Stimulated activated CD4-positive, alpha-beta T cell treated with anti-CD3 and anti-CD28 coated beads, Interleukin-4, amount 100 ng/mL, for 24 hours (primary cell): ENCODE measurements around the gene PCAT7.

Experiments used
- DNase-seq: peaks from one replicate; pipeline ENCODE4 v3.0.0-alpha.2; 2020

Gene PCAT7

GRCh38 chr9:94606646-94607422 is 52.0 kb downstream of the PCAT7 start:
- no peak for DNase-seq

- no peak for DNase-seq
Measured at GRCh38 chr9:94607423-94607691, 52.5 kb downstream of the PCAT7 start.

GRCh38 chr9:94610181-94610606 is 55.3 kb downstream of the PCAT7 start:
- DNase-seq, result no peak

GRCh38 chr9:94611638-94612068 is 56.8 kb downstream of the PCAT7 start:
- DNase-seq, result peak; percentile 65

- DNase-seq, result no peak
Measured at GRCh38 chr9:94612071-94612470, 57.2 kb downstream of the PCAT7 start.

GRCh38 chr9:94613003-94613402 is 58.1 kb downstream of the PCAT7 start:
- no peak for DNase-seq

- DNase-seq, result no peak
Measured at GRCh38 chr9:94619026-94619425, 64.1 kb downstream of the PCAT7 start.
